GM21390 (cell line): ENCODE measurements around the gene BRIP1.

ENCODE experiments used
- ATAC-seq: cut with Tn5 transposase; IDR thresholded peaks from one replicate; pipeline ENCODE4 v1.9.1; 2021; ENCODE audit not compliant: unreplicated experiment

The BRIP1 gene

GRCh38 chr17:61639818-61640217 lies 223.5 kb downstream of the BRIP1 start:
- ATAC-seq: no peak

GRCh38 chr17:61638087-61638486 lies 225.2 kb downstream of the BRIP1 start:
- no peak for ATAC-seq

GRCh38 chr17:61635913-61636432 lies 227.4 kb downstream of the BRIP1 start:
- no peak for ATAC-seq

- ATAC-seq: no peak
These were observed 228.3 kb downstream of the BRIP1 start for GRCh38 chr17:61634942-61635538.

GRCh38 chr17:61634011-61634539 lies 229.3 kb downstream of the BRIP1 start:
- no peak for ATAC-seq

GRCh38 chr17:61632826-61633225 lies 230.5 kb downstream of the BRIP1 start:
- no peak for ATAC-seq

GRCh38 chr17:61631800-61632199 lies 231.5 kb downstream of the BRIP1 start:
- ATAC-seq: no peak
